Stimulated activated CD8-positive, alpha-beta memory T cell treated with anti-CD3 and anti-CD28 coated beads, Interleukin-2, amount 100 ng/mL, for 48 hours (primary cell): ENCODE results near the gene DDX42.
"Not testable (repeated sequence)": the region's sequence is repeated elsewhere in the genome, so short reads cannot be mapped to it uniquely, and the experiment has no call there.

Experiments
- DNase-seq, 2 donors: peaks; one replicate each; pipeline ENCODE4 v3.0.0-alpha.2; 2020; ENCODE audit warnings: low read depth in 2 of 2

Gene DDX42

GRCh38 chr17:63775420-63775819 lies 1.4 kb downstream of the DDX42 start:
- DNase-seq, result no peak

DNA sequence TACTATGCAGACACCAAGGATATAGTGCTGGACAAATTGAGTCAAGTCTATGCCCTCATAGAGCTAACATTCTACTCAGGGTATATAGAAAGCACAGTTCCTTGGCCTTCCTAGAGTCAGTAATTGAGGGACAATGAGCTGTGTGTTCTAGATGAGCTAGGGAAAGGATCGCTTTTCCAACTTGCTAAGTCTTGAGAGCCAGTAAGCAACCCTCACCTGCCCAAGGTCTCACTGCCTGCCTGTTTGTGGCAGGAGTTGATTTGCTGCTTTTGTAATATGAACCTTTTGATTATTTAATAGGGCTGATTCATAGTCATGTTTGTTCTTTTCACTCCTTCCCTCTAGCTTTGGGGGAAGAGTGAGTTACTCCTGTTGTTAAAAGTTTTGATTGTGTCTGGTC lies 6.5 kb downstream of the DDX42 start:
- no peak for DNase-seq

GRCh38 chr17:63780928-63781327 lies 7.0 kb downstream of the DDX42 start:
- DNase-seq, result no peak

DNA sequence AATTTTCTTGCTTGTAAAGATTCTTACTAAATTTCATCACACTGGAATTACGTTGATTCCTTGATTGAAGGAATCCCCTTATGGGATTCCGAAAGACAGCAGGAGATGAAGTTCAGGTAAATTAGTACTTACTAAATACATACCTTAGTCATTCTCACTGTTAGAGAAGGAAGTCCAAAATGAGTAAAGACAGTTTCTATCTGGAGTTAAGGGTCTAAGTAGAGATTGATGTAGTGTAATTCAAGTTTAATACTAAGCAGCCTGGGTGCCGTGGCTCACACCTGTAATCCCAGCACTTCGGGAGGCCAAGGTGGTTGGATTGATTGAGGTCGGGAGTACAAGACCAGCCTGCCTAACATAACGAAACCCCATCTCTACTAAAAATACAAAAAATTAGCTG lies 9.6 kb downstream of the DDX42 start:
- no peak for DNase-seq

DNA sequence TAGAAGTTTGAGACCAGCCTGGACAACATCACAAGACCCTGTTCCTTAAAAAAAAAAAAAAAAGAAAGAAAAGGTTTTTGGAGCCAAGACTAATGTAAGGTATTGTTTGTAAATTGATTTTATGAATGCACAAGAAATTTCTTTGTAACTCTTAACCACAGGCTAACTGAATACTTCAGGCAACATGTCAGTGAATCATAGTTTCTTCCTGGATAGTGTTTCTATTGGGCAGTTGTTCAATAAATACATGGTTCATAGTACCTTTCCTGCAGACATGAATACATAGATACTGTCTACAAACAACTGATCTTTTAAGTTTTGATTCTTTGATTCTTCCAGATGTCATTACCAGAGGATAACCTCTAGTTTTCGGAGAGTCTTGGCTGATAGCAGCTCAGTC lies 11.6 kb downstream of the DDX42 start:
- no peak for DNase-seq

- no peak for DNase-seq
Measured at GRCh38 chr17:63786117-63786516, 12.1 kb downstream of the DDX42 start.

GRCh38 chr17:63786971-63787711 lies 13.2 kb downstream of the DDX42 start:
- no peak for DNase-seq

GRCh38 chr17:63790057-63790456 lies 16.1 kb downstream of the DDX42 start:
- DNase-seq, result no peak

DNA sequence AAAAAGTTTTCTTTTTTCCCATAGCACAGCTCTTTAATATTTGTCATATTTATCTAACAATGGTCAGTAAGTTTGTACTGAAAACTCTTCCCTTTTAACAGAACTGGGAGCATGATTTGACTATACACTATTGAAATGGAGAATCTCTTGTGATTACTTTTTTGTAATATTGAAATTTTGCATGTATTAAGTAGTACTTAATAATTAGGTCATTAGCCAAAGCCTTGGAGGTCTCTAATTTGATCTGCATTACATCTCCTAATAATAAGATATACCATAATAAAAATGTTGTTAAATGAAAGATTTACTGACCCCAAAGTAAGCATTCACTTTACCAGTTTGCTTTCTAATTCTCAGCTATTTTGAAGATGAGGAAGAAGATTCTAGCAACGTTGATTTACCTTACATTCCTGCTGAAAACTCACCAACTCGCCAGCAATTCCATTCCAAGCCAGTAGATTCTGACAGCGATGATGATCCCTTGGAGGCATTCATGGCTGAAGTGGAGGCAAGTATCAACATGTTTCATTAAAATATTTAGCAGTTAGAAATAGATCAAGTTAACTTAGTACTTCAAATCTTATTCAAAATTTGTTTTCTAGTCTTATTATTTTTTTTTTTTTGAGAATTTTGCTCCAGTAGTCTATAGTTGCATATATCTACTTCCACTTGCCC lies 18.2 kb downstream of the DDX42 start:
- DNase-seq, result no peak

DNA sequence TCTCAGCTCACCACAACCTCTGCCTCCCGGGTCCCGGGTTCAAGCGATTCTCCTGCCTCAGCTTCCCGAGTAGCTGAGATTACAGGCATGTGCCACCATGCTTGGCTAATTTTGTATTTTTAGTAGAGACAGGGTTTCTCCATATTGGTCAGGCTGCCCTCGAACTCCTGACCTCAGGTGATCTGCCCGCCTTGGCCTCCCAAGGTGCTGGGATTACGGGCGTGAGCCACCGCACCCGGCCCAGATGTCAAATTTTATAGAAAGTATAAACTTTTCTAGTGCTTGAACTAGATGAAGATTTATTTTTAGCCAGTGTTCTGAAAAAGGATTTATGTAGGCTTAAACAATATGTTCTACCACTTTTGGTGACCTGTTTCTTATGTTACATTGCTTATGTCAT lies 22.4 kb downstream of the DDX42 start:
- DNase-seq, result not testable (repeated sequence)

GRCh38 chr17:63798572-63799106 lies 24.7 kb downstream of the DDX42 start:
- DNase-seq, result no peak

- no peak for DNase-seq
Measured at GRCh38 chr17:63800783-63801182, 26.8 kb downstream of the DDX42 start.

DNA sequence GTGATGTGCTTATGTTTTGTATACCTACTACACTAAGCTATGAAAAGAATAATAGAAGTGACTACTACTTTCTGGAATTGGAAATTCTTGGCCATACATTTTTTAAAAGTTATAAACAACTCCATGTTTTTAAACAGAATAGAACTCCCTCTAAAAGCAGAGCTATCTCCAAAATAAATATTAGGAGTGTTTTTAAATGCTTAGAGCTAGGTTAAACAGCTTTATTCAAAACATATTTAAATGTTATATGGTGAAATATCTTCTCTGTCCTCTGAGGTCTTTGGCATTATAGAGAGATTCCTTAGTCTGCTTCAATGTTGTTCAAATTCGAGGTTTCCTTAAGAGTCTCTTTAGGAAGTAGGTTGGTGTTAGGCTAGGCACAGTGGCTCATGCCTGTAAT lies 30.4 kb downstream of the DDX42 start:
- DNase-seq, result no peak

- DNase-seq, result no peak
Measured at GRCh38 chr17:63805591-63805990, 31.6 kb downstream of the DDX42 start.

- no peak for DNase-seq
Measured at GRCh38 chr17:63809970-63810369, 36.0 kb downstream of the DDX42 start.

DNA sequence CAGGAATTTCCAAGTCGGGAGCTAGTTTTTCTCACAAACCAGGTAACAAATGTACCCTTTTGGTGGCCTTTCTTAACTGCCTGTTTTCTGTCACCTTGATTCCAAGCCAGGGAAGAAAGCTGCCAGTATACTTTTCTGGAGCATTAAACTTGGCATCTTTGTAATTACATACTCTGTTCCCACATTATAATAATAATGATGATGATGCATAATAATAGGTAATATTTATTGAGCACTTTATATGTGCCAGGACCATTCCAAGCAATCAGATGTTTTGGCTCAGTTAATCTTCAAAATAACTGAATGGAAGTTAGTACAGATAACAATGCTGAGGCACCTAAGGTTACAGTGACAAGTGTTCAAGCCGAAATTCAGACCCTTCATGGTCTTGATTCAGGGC lies 42.2 kb downstream of the DDX42 start:
- DNase-seq, result no peak

DNA sequence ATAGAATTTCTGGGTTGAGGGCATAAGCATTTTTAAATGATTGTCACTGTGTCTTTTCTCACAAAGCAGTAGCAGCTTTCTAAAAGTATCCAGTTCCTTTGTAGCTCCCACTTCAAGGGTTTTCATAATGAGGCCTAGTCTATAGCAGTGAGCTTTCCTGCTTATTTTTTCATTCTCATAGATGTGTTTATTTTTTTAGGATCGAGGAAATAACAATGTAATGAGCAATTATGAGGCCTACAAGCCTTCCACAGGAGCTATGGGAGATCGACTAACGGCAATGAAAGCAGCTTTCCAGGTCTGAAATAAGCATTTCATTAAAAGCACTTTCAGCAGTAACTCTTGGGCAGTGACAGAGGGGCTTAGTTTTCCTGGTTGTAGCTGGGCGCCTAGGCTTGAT lies 42.7 kb downstream of the DDX42 start:
- DNase-seq, result no peak

- no peak for DNase-seq
Measured at GRCh38 chr17:63817736-63818385, 43.9 kb downstream of the DDX42 start.

DNA sequence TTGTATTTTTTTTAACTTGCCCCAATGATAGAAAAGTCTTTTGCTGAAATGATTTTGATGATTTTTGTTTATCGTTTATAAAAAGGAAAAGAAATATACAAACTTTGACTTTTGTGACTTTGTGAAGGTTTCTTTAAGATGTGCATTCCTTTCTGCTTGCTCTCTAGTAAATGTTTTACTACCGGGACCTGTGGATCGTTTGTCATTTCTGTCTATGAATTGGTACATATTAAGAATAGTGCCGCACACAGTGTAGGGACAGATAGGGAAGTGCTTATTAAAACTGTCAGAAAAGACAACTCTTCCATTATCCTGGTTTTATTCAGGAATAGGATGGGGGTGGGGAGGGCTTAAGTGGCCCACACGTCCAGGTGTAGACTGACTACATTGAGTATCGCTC lies 45.2 kb downstream of the DDX42 start:
- no peak for DNase-seq

DNA sequence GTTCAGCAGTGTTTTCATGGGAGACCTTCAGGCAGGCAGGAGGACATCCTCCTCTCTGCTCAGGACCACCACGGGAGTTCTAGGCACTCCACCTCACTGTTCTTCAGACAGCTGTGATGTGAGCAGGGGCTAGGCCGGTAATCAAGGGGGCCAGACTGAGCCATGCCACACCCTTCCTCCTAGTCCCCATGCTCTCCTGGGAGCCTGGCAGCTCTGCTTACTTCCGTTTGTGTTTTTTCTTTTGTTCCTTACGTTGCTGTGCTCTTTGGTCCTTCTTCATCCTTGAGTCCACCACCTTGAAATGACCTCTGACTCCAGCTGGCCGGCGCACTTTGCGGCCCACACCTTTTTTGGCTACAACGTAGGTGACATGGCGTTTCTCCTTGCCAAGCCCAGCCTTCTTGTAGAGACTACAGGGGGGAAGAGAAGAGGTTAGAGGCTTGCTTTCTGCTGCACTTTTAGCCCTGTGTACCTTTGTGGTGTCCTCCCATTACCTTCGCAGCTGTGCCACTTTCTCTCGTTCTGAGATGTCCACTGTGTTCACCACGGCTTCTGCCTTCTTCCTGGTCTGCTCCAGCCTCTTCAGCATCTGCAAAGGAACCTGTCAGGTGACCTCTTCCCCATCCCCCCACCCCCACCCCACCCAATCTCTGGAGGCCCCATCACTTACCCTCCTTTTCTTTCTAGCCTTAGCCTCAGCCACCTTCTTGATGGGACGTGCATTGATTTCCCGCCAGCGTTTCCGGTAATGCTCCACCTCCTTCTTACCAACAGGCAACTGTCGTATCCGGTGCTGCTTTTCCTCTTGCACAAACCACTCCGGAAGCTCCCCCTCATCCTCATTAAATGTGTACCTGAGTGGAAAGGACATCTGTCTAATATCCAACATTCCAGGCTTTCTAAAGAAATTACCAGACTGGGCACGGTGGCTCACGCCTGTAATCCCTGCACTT lies 45.9 kb downstream of the DDX42 start:
- no peak for DNase-seq

DNA sequence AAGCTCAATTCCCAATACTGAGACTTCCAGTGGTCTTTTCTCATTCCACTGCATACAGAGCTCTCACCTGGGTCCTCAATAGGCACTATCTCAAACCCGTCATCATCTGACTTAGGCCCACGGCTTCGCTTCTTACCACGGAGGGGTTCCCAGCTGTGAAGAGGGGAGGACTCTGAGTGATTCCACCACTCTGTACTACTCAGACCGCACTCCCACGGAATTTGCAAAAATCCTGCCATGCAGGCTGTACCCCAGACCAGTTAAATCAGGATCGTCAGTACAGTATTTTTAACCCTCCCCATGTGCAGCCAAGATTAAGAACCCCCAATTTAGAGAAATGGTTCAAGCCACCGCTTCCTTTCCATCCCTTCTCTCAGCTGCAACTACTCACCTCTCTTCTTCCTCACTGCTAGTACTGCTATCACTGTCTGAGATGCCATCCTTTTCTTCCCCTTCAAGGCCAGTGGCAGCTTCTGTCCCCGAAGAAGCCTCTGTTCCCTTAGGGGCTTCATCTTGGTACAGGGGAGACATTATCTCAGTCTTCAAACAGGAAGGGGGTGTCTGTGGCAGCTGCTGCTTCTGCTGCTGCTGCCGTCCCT lies 47.1 kb downstream of the DDX42 start:
- DNase-seq, result no peak
